Measurements from ENCODE around the gene IL24.

IL24 gene

GRCh38 chr1:206949208-206949607 is 52.0 kb downstream of the IL24 start:
- no peak for TF ChIP-seq EZH2phosphoT487 (IDR thresholded peaks at IDR 0.05; ENCODE audit: borderline replicate concordance, low read length)
- TF ChIP-seq, protein P1, sequence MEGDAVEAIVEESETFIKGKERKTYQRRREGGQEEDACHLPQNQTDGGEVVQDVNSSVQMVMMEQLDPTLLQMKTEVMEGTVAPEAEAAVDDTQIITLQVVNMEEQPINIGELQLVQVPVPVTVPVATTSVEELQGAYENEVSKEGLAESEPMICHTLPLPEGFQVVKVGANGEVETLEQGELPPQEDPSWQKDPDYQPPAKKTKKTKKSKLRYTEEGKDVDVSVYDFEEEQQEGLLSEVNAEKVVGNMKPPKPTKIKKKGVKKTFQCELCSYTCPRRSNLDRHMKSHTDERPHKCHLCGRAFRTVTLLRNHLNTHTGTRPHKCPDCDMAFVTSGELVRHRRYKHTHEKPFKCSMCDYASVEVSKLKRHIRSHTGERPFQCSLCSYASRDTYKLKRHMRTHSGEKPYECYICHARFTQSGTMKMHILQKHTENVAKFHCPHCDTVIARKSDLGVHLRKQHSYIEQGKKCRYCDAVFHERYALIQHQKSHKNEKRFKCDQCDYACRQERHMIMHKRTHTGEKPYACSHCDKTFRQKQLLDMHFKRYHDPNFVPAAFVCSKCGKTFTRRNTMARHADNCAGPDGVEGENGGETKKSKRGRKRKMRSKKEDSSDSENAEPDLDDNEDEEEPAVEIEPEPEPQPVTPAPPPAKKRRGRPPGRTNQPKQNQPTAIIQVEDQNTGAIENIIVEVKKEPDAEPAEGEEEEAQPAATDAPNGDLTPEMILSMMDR (IDR thresholded peaks at IDR 0.05; ENCODE audit: low read depth, low read length, poor library complexity, severe bottlenecking): no peak
- Histone ChIP-seq H3K79me2 (ENCODE audit: control insufficient read depth, low read length) (no peaks in the 10 kb centered on the region), H3K9me3 (ENCODE audit: control insufficient read depth, insufficient read depth, low read length) (no peaks in the 10 kb centered on the region; the same call in 1 of the 2 replicates), H3K27ac (ENCODE audit: low read depth, low read length) (no peak overlapping the region), H3K9me2 (replicated peaks; ENCODE audit: control insufficient read depth, low read length) (no peaks in the 10 kb centered on the region), H3F3A (ENCODE audit: control insufficient read depth, insufficient read depth) (no peaks in the 10 kb centered on the region), H3K4me1 (ENCODE audit: control insufficient read depth, low read length) (no peaks in the 10 kb centered on the region), H3K4me3 (ENCODE audit: low read length) (no peak overlapping the region), H3K36me3 (ENCODE audit: control insufficient read depth, low read length) (no peaks in the 10 kb centered on the region), H3K27me3 (ENCODE audit: control insufficient read depth, low read length) (peaks cover 25% of the 10 kb centered on the region), H3K4me2 (ENCODE audit: low read length) (no peak overlapping the region), H4K20me1 (ENCODE audit: control insufficient read depth, insufficient read depth, low read depth, low read length) (no peaks in the 10 kb centered on the region)

GRCh38 chr1:206949641-206950040 is 52.4 kb downstream of the IL24 start:
- TF ChIP-seq, protein P1 (IDR thresholded peaks at IDR 0.05; ENCODE audit: low read depth, low read length, poor library complexity, severe bottlenecking): no peak
- TF ChIP-seq EZH2phosphoT487 (IDR thresholded peaks at IDR 0.05; ENCODE audit: borderline replicate concordance, low read length): no peak
- Histone ChIP-seq H3K27ac (ENCODE audit: low read depth, low read length) (no peak overlapping the region), H3K4me1 (ENCODE audit: control insufficient read depth, low read length) (no peaks in the 10 kb centered on the region), H4K20me1 (ENCODE audit: control insufficient read depth, insufficient read depth, low read depth, low read length) (no peaks in the 10 kb centered on the region), H3K79me2 (ENCODE audit: control insufficient read depth, low read length) (no peaks in the 10 kb centered on the region), H3K36me3 (ENCODE audit: control insufficient read depth, low read length) (no peaks in the 10 kb centered on the region), H3K9me2 (replicated peaks; ENCODE audit: control insufficient read depth, low read length) (no peaks in the 10 kb centered on the region), H3K4me2 (ENCODE audit: low read length) (no peak overlapping the region), H3K9me3 (ENCODE audit: control insufficient read depth, insufficient read depth, low read length) (no peaks in the 10 kb centered on the region; the same call in 1 of the 2 replicates), H3K27me3 (ENCODE audit: control insufficient read depth, low read length) (peaks cover 26% of the 10 kb centered on the region), H3F3A (ENCODE audit: control insufficient read depth, insufficient read depth) (no peaks in the 10 kb centered on the region), H3K4me3 (ENCODE audit: low read length) (no peak overlapping the region)

GRCh38 chr1:206951318-206952100 is 54.3 kb downstream of the IL24 start:
- Histone ChIP-seq H3K27me3 (ENCODE audit: control insufficient read depth, low read length) (peaks cover 25% of the 10 kb centered on the region), H4K20me1 (ENCODE audit: control insufficient read depth, insufficient read depth, low read depth, low read length) (no peaks in the 10 kb centered on the region), H3K4me2 (ENCODE audit: low read length) (no peak overlapping the region), H3K9me2 (replicated peaks; ENCODE audit: control insufficient read depth, low read length) (no peaks in the 10 kb centered on the region), H3K36me3 (ENCODE audit: control insufficient read depth, low read length) (no peaks in the 10 kb centered on the region), H3K9me3 (ENCODE audit: control insufficient read depth, insufficient read depth, low read length) (no peaks in the 10 kb centered on the region; the same call in 1 of the 2 replicates), H3K79me2 (ENCODE audit: control insufficient read depth, low read length) (no peaks in the 10 kb centered on the region), H3K4me1 (ENCODE audit: control insufficient read depth, low read length) (no peaks in the 10 kb centered on the region), H3K27ac (ENCODE audit: low read depth, low read length) (no peak overlapping the region), H3K4me3 (ENCODE audit: low read length) (no peak overlapping the region), H3F3A (ENCODE audit: control insufficient read depth, insufficient read depth) (no peaks in the 10 kb centered on the region)
- TF ChIP-seq, protein P1 (IDR thresholded peaks at IDR 0.05; ENCODE audit: low read depth, low read length, poor library complexity, severe bottlenecking): no peak

Measured in DOHH2 (cell line).